Endothelial cell of umbilical vein (primary cell): ENCODE measurements around the gene APBA2.

ENCODE experiments used
- EZH2 ChIP-seq: IDR thresholded peaks from 2 replicates; pipeline ENCODE4 v1.6.1; 2012; ENCODE audit warnings: borderline replicate concordance, low read depth, mild to moderate bottlenecking, moderate library complexity, low read length, inconsistent platforms; ENCODE audit not compliant: severe bottlenecking
- MAX ChIP-seq: IDR thresholded peaks from 2 replicates; pipeline ENCODE4 v1.6.1; 2011; ENCODE audit not compliant: insufficient read depth, insufficient read length
- MYC ChIP-seq: IDR thresholded peaks from one replicate; pipeline ENCODE4 v1.6.1; 2011; ENCODE audit warnings: mild to moderate bottlenecking, low read depth, low read length
- POLR2A ChIP-seq: IDR thresholded peaks from 2 replicates; pipeline ENCODE4 v1.6.1; 2012; ENCODE audit warnings: low read depth, mild to moderate bottlenecking, control low read depth, low read length
- POLR2AphosphoS5 ChIP-seq: IDR thresholded peaks from 2 replicates; pipeline ENCODE4 v1.6.1; 2012; ENCODE audit warnings: low read depth, mild to moderate bottlenecking, control low read depth, low read length, moderate library complexity; ENCODE audit not compliant: insufficient read depth
- TF ChIP-seq, protein P1 (sequence below), 2 donors: IDR thresholded peaks; 1 replicate in 1 of 2; 2 replicates in 1 of 2; pipeline ENCODE4 v1.5.1; 2011; ENCODE audit warnings: low read length in 2 of 2, mild to moderate bottlenecking in 2 of 2, moderate library complexity in 2 of 2, control low read depth in 1 of 2, inconsistent platforms in 1 of 2, low read depth in 1 of 2; ENCODE audit not compliant: insufficient read depth in 1 of 2; ENCODE audit errors: extremely low read depth in 1 of 2

DNA sequence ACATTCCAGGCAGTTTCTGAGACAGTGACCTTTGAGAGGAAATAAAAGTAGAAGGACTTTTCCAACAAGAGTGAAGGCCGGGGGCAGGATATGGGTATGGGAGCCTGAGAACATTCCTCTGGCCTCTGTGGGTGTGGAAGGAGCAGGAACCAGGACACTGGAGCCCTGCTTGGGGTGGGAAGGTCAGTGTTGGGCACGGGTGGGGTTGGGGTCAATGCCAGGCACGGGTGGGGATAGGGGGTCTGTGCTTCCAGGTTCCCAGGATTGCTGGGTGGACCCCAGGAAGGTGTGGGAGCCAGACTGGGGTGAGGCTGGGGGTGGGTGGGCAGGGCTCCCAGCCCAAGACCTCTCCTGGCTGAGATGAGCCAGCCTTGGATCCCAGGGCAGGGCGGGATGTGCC, 220.3 kb downstream of the APBA2 start:
- TF ChIP-seq POLR2A (no peak), POLR2AphosphoS5 (no peak), MYC (no peak), MAX (no peak), EZH2 (no peak)
- TF ChIP-seq, protein P1, sequence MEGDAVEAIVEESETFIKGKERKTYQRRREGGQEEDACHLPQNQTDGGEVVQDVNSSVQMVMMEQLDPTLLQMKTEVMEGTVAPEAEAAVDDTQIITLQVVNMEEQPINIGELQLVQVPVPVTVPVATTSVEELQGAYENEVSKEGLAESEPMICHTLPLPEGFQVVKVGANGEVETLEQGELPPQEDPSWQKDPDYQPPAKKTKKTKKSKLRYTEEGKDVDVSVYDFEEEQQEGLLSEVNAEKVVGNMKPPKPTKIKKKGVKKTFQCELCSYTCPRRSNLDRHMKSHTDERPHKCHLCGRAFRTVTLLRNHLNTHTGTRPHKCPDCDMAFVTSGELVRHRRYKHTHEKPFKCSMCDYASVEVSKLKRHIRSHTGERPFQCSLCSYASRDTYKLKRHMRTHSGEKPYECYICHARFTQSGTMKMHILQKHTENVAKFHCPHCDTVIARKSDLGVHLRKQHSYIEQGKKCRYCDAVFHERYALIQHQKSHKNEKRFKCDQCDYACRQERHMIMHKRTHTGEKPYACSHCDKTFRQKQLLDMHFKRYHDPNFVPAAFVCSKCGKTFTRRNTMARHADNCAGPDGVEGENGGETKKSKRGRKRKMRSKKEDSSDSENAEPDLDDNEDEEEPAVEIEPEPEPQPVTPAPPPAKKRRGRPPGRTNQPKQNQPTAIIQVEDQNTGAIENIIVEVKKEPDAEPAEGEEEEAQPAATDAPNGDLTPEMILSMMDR (IDR thresholded peaks at IDR 0.05; ENCODE audit: extremely low read depth in 1 of 2, insufficient read depth in 1 of 2, low read depth in 1 of 2, low read length in 2 of 2), result no peak
